COR-L47 (cell line): Measurements from ENCODE around the gene MAPK8IP2.

Source experiments
- DNase-seq: peaks from one replicate; lab custom pipeline; 2025; lab: John Stamatoyannopoulos, UW

Gene MAPK8IP2

DNA sequence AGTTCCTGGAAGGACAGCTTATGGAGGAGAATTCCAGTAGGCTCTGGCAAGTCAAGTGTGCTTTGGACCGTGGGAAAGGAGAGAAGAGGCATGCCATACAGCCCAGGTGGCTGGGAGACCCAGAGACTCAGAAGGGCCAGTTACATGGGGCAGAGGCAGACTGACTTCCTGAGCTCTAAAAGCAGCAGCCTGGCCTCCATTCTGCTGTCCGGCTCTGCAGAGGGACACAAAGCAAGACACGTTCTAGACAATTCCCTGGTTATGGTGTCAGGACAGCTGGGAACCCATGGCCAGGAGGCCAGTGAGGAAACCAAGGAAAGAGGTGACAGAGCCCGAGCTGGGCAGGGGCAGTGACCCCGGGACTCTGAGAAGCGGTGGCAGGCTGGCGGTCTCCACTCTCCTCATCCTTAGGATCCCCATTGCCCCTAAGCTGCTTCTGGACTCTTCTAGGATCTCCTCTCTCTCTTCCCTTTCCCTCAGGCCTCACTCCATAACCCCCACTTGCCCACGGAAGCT, 25.1 kb upstream of the MAPK8IP2 start:
- no peak for DNase-seq

DNA sequence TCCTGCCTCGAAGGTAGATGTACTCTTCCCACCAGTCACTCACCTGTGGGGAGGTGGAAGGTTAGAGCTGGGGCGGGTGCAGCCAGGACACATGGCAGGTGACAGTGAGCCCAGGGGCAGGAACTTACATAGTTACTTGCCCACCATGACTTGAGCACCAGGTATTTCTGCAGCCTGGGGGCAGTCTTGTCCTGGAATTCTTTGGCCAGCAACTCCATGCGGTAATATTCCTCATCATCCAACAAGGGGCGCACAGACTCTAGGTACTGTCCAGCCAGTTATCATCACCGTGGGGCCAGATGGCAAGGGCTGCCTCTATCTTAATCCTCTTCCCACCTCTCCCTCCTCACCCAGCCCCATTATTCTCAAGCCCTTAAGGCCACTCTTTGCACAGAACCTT, 24.5 kb upstream of the MAPK8IP2 start:
- DNase-seq = peak; percentile 55

DNA sequence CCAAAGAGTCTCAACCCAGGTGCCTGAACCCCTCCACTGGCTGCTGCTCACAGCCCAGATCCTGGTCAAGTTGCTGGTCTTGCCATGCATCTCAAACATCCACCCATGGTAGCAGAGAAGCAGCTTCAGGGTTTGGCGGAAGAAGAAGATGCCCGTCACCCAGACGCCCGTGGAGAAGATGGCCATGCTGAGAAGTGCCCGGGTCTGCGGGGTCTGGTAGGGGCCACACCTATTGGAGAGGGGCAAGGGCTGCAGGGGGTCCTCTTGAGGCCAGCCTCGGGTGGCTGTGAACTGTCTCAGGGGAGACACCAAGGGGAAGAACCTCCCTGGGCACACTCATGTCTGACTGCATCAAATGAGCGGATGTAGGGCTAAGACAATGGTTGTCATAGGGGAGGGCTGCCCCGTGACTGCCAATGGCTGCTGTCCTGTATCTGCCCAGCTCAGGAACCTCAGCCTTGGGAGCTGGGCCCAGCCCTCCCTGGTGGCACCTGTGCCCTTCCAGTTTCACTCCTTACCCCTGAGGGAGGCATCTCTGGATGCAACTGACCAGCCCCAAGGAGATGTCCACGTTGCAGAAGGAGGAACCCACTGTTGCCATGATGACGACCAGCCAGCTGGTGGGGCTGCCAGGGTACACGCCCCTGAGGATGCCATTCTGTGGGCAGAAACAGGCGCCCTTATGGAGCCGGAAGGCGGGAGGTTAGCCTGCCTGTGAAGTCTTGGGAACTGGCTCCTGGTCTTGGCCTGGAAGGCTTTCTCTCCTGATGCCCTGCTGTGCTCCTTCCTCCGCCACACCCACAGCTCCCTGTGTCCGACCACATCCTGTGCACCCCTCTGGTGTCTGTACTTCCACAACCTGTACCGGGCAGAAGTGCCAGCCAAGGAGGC, 23.5 kb upstream of the MAPK8IP2 start:
- no peak for DNase-seq

DNA sequence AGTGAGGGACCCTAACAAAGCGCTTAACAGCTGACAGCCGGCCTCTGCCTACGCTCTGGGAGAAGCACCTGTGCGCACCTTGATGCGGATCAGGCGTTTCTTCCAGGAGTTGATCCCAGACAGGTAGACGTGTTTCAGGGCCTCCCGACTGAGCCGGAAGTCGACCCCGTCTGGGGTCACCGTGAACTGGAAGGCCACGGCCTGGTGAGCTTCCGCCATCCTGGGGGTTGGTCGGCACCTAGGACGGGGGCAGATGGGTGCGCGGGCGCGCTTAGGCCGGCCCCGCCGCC, 23.0 kb upstream of the MAPK8IP2 start:
- DNase-seq = no peak

- no peak for DNase-seq
These were observed 22.4 kb upstream of the MAPK8IP2 start, which contains the start of gene CPT1B for GRCh38 chr22:50577987-50578775. Gene CPT1B, minus strand, starts transcription at chr22:50578427. Its CDS starts 512 bp downstream, at chr22:50577915.

- DNase-seq = no peak
These were observed 21.8 kb upstream of the MAPK8IP2 start for GRCh38 chr22:50578776-50579310.

DNA sequence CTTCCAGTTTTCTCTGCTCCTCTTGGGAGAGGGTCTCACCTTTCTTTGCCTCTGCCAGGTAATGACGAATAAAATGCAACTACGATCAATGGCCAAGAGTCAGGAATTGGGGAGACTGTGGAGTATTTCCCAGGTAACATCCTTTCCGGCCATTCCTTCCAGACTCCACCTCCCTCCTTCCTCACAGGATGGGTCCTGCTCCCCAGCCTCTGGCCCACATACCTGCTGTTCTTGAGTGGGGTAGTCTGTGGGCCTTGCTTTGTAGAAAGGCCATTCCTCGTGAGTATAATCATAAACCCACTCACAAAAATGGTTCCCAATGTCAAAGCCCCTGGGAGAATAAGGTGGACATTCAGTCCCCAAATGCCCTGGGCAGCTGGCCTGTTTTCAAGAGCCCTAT, 20.8 kb upstream of the MAPK8IP2 start:
- DNase-seq = no peak

- no peak for DNase-seq
These were observed 19.3 kb upstream of the MAPK8IP2 start for GRCh38 chr22:50581031-50581949.

GRCh38 chr22:50581950-50582492, 18.6 kb upstream of the MAPK8IP2 start:
- DNase-seq = peak; percentile 52

GRCh38 chr22:50582493-50583293, 17.9 kb upstream of the MAPK8IP2 start, which contains the start of gene CHKB:
Gene CHKB, minus strand, starts transcription at chr22:50582849. Its CDS starts 68 bp downstream, at chr22:50582781.
- peak; percentile 99 for DNase-seq

- no peak for DNase-seq
These were observed 17.2 kb upstream of the MAPK8IP2 start for GRCh38 chr22:50583294-50583861.

DNA sequence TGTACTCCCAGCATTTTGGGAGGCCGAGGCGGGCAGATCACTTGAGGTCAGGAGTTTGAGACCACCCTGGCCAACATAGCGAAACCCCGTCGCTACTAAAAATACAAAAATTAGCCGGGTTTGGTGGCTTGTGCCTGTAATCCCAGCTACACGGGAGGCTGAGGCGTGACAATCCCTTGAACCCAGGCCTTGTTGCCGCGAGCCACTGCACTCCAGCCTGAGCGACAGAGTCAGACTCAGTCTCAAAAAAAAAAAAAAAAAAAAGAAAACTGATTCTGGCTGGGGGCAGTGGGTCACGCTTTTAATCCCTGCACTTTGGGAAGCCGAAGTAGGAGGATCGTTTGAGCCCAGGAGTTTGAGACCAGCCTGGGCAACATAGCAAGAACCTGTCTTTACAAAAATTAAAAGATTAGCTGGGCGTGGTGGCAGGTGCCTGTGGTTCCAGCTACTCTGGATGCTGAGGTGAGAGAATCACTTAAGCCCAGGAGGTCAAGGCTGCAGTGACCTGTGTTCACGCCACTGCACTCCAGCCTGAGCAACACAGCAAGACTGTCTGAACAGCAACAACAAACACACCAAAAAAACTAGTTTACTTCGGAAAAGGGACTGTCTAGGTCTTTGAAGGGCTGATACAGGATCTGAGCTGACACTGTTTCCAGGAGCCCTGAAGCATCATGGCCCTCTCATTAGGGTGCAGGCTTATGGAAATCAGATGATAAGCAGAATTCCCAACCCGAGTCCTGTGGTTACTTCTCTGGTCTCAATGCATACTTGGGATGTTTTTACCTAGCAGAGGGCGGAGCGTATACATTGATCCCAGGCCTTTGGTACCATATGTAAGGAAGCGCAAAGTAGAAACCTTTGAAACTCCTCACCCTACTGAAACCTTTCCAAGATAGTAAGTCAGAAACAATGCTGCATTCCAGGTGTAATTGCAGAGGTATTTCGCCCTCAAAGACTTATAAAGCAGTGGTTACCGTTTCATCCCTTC, 16.2 kb upstream of the MAPK8IP2 start:
- DNase-seq = no peak

- DNase-seq = no peak
These were observed 15.4 kb upstream of the MAPK8IP2 start for GRCh38 chr22:50585238-50585637.

GRCh38 chr22:50585781-50586180, 14.8 kb upstream of the MAPK8IP2 start:
- no peak for DNase-seq

GRCh38 chr22:50586416-50586815, 14.2 kb upstream of the MAPK8IP2 start:
- DNase-seq = no peak

- DNase-seq = no peak
These were observed 13.2 kb upstream of the MAPK8IP2 start for GRCh38 chr22:50587407-50587806.

DNA sequence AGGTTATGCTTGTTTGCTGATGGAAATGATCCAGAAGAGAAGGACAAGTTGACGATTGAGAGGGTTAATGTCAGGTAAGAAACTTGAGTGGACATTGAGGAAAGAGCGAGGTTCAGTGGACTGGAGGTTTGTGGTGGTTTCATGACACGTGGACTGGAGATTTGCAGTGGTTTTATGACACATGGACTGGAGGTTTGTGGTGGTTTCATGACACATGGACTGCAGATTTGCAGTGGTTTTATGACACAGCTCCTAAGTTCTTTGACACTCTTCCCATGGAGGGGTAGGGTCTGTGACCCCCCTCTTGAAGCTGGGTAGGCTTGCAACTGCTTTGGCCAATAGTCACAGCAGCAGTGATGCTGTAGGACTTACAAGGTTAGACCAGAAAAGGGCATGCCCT, 5.4 kb upstream of the MAPK8IP2 start:
- no peak for DNase-seq

DNA sequence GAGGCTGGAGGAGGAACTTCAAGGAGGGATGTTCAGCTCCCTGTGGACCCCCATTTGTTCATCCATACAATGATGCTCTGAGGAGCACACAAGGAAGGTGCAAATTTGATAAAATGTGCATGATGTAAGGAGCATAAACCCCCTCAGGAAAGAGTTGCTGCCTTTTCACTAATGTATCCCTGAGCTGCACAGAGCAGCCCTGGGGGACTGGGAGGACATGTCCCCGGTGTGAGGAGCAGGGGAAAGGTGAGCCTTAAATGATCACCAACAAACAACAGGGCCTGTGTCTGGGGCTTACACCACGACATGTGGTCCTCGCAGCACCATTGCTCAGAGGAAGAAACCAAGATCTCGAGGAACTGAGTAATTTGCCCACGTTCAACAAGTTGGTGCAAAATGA, 3.5 kb upstream of the MAPK8IP2 start:
- no peak for DNase-seq
